DND-41 (cell line): ENCODE data around the gene TRAF3IP1.
A peak's percentile ranks its signal among the peaks of the same experiment; 100 is the strongest.

Experiments used
- ATAC-seq: fragments of 200-7000 bp; cut with Tn5 transposase; 3 replicates; pipeline ENCODE4 v1.9.1; 2021; ENCODE audit warnings: low read depth; ENCODE audit not compliant: insufficient read depth
- DNase-seq: peaks from one replicate; pipeline ENCODE4 v3.0.0-alpha.2; 2020
- H2AFZ ChIP-seq: 2 replicates; pipeline ENCODE4 v1.6.0; 2012; ENCODE audit warnings: low read depth, low read length
- H3K27ac ChIP-seq: 2 replicates; pipeline ENCODE4 v1.5.1; 2012; ENCODE audit warnings: low read length, inconsistent platforms
- H3K27me3 ChIP-seq: fragments of 200-600 bp; sonication (generic); 2 replicates; pipeline ENCODE4 v1.6.0; 2012; ENCODE audit warnings: low read length, mild to moderate bottlenecking, inconsistent platforms; ENCODE audit not compliant: insufficient read depth, poor library complexity
- H3K36me3 ChIP-seq: 2 replicates; pipeline ENCODE4 v1.5.1; 2012; ENCODE audit warnings: low read length, inconsistent platforms; ENCODE audit not compliant: insufficient read depth
- H3K4me1 ChIP-seq: 2 replicates; pipeline ENCODE4 v1.5.1; 2012; ENCODE audit warnings: mild to moderate bottlenecking, low read length; ENCODE audit not compliant: insufficient read depth
- H3K4me2 ChIP-seq: 2 replicates; pipeline ENCODE4 v1.6.0; 2012; ENCODE audit warnings: mild to moderate bottlenecking, moderate library complexity, low read length, inconsistent platforms; ENCODE audit not compliant: insufficient read depth
- H3K4me3 ChIP-seq, 2 experiments: fragments of 200-600 bp in 1 of 2; shearing (Covaris generic) in 1 of 2; 2 replicates each; pipeline ENCODE4 v1.5.1; 2012 to 2016; ENCODE audit warnings: inconsistent platforms in 2 of 2, low read length in 2 of 2, mild to moderate bottlenecking in 2 of 2, low read depth in 1 of 2, moderate library complexity in 1 of 2
- H3K79me2 ChIP-seq: 2 replicates; pipeline ENCODE4 v1.6.0; 2012; ENCODE audit warnings: low read length, inconsistent platforms; ENCODE audit not compliant: insufficient read depth
- H3K9ac ChIP-seq: 2 replicates; pipeline ENCODE4 v1.6.0; 2012; ENCODE audit warnings: low read depth, mild to moderate bottlenecking, inconsistent platforms, low read length, moderate library complexity
- H3K9me3 ChIP-seq: 2 replicates; pipeline ENCODE4 v1.5.1; 2012; ENCODE audit warnings: low read length, moderate library complexity, mild to moderate bottlenecking, inconsistent platforms; ENCODE audit not compliant: insufficient read depth, severe bottlenecking
- H4K20me1 ChIP-seq: 2 replicates; pipeline ENCODE4 v1.6.0; 2012; ENCODE audit warnings: low read length; ENCODE audit not compliant: insufficient read depth
- EZH2 ChIP-seq: IDR thresholded peaks from 3 replicates; pipeline ENCODE4 v1.6.1; 2012; ENCODE audit warnings: borderline replicate concordance, low read depth, mild to moderate bottlenecking, moderate library complexity, low read length, inconsistent platforms; ENCODE audit not compliant: severe bottlenecking
- TF ChIP-seq, protein P1 (sequence below): IDR thresholded peaks from 2 replicates; pipeline ENCODE4 v1.5.1; 2012; ENCODE audit warnings: borderline replicate concordance, low read length, moderate library complexity, mild to moderate bottlenecking; ENCODE audit not compliant: poor library complexity, severe bottlenecking; ENCODE audit errors: extremely low read depth

TRAF3IP1 gene

GRCh38 chr2:238425505-238425978 is 105.2 kb downstream of the TRAF3IP1 start:
- H3K4me1 ChIP-seq = peaks cover 35% of the 10 kb centered on the region
- H4K20me1 ChIP-seq = peaks cover 13% of the 10 kb centered on the region; the same call in 1 of the 2 replicates
- peaks cover 45% of the 10 kb centered on the region for H3K79me2 ChIP-seq
- DNase-seq (no peak), ATAC-seq (no peak)
- H3K36me3 ChIP-seq = peaks cover 10% of the 10 kb centered on the region
- H3K9ac ChIP-seq = peak overlapping the region; percentile 99
- no peaks in the 10 kb centered on the region for H3K27me3 ChIP-seq
- H3K27ac ChIP-seq = peak overlapping the region; percentile 86
- peaks cover 3% of the 10 kb centered on the region for H3K9me3 ChIP-seq
- peak overlapping the region; percentile 92 for H3K4me2 ChIP-seq
- TF ChIP-seq EZH2 = no peak
- peak overlapping the region; percentile 75 to 89; a peak in 3 of 4 replicates for H3K4me3 ChIP-seq
- H2AFZ ChIP-seq = 0 out of 2 replicates have a peak overlapping the region, but pooled peaks have one; percentile 86

DNA sequence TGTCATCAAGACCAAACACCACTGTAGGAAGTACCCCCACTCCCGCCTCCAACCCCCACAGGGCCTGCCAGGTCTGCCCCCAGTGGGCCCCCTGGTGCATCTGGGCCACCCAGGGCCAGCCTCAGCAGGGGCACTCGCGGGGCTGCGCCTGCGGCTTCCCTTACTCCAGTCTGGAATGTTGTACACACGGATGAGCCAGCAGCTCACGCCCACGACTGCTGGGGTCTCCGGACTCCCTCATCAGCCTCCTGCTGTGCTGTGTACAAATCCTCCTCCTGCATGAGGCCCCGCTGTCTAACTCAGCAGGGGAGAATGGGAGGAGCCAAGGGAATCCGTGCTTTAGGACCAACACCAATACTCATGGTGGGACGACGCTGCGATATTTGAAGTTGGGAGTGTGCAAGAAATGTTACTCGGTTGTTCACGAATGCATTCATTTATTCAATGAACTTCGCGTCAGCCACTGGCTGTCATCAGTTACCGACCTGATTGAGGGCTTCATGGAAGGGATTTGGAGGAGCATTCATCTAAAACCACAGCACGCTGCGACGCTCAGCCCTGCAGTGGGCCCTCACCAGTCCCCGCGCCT is 105.8 kb downstream of the TRAF3IP1 start:
- H3K36me3 ChIP-seq = peaks cover 16% of the 10 kb centered on the region
- peaks cover 17% of the 10 kb centered on the region; the same call in 1 of the 2 replicates for H4K20me1 ChIP-seq
- H3K27me3 ChIP-seq = no peaks in the 10 kb centered on the region
- ATAC-seq (peak; percentile 68), DNase-seq (peak; percentile 73)
- peak overlapping the region; percentile 86 for H2AFZ ChIP-seq
- H3K4me1 ChIP-seq = peaks cover 35% of the 10 kb centered on the region
- H3K4me3 ChIP-seq = peak overlapping the region; percentile 75 to 89
- peaks cover 50% of the 10 kb centered on the region for H3K79me2 ChIP-seq
- TF ChIP-seq EZH2 = no peak
- TF ChIP-seq, protein P1, sequence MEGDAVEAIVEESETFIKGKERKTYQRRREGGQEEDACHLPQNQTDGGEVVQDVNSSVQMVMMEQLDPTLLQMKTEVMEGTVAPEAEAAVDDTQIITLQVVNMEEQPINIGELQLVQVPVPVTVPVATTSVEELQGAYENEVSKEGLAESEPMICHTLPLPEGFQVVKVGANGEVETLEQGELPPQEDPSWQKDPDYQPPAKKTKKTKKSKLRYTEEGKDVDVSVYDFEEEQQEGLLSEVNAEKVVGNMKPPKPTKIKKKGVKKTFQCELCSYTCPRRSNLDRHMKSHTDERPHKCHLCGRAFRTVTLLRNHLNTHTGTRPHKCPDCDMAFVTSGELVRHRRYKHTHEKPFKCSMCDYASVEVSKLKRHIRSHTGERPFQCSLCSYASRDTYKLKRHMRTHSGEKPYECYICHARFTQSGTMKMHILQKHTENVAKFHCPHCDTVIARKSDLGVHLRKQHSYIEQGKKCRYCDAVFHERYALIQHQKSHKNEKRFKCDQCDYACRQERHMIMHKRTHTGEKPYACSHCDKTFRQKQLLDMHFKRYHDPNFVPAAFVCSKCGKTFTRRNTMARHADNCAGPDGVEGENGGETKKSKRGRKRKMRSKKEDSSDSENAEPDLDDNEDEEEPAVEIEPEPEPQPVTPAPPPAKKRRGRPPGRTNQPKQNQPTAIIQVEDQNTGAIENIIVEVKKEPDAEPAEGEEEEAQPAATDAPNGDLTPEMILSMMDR = no peak
- peak overlapping the region; percentile 99 for H3K9ac ChIP-seq
- peak overlapping the region; percentile 92 for H3K4me2 ChIP-seq
- H3K9me3 ChIP-seq = peaks cover 5% of the 10 kb centered on the region
- H3K27ac ChIP-seq = peak overlapping the region; percentile 86

DNA sequence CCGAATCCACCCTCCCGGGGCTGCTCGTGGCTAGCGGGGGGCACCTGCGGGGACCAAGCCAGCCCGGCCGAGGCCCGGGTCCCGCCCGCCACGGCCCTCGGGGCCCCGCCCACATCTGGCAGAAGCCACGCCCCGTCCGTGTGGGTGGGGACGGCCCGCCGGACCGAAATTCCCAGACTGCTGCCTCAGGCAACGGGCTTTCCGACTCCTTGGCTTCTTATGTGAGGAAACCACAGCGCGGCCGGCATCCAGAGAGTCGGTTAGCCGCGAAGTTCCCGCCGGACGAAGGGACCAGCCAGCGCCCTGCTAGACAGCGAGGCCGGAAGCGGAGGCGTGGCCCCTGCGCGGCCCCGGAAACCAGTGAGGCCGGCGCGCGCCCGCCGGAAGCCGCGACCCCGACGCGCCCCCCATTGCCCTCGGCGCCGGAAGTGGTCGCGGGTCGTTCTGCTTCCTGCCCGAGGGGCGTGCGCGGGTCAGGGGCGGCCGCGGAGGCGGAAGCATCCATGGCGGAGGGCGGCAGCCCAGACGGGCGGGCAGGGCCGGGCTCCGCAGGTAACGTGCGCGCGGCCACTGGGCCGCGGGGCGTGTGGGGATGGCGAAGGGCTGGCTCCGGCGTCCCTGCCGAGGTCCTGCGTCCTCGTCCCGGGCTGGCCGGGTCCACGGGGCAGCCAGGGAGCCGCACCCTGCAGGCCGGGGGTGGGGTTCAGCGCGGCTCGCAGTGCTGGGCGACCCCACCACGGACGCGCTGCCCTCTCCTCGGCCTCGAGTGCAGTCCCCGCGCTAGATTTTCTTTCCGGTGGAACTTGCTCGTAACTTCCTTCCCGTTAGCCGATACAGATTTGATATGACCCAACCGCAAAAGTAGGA is 106.5 kb downstream of the TRAF3IP1 start, which contains the start of gene ASB1:
Gene ASB1, plus strand, starts transcription at position 360 of the 867 bp plus-strand sequence. Its CDS starts 144 bp downstream, at position 504.
- Histone ChIP-seq H3K27ac (peak within 1 kb of the TSS; percentile 86), H3K27me3 (no peaks in the 10 kb centered on the region), H2AFZ (peak within 1 kb of the TSS; percentile 87), H3K9me3 (peaks cover 5% of the 10 kb centered on the region), H3K36me3 (peaks cover 21% of the 10 kb centered on the region), H3K9ac (peak within 1 kb of the TSS; percentile 99), H4K20me1 (peaks cover 22% of the 10 kb centered on the region; the same call in 1 of the 2 replicates), H3K4me1 (peaks cover 35% of the 10 kb centered on the region), H3K4me2 (peak within 1 kb of the TSS; percentile 92), H3K4me3 (peak within 1 kb of the TSS; percentile 75 to 89), H3K79me2 (peaks cover 57% of the 10 kb centered on the region)
- peak; percentile 90 for DNase-seq
- ATAC-seq = peak; percentile 79
- TF ChIP-seq EZH2 = no peak
- TF ChIP-seq, protein P1 = no peak
